NT2/D1 (cell line): ENCODE data around the gene BORCS6.

Experiments
- SUZ12 ChIP-seq: IDR thresholded peaks from 2 replicates; pipeline ENCODE4 v1.6.1; 2011; ENCODE audit not compliant: insufficient read length, insufficient read depth; ENCODE audit errors: extremely low read depth
- YY1 ChIP-seq: IDR thresholded peaks from 2 replicates; pipeline ENCODE4 v1.6.1; 2011; ENCODE audit not compliant: insufficient read length, insufficient read depth

DNA sequence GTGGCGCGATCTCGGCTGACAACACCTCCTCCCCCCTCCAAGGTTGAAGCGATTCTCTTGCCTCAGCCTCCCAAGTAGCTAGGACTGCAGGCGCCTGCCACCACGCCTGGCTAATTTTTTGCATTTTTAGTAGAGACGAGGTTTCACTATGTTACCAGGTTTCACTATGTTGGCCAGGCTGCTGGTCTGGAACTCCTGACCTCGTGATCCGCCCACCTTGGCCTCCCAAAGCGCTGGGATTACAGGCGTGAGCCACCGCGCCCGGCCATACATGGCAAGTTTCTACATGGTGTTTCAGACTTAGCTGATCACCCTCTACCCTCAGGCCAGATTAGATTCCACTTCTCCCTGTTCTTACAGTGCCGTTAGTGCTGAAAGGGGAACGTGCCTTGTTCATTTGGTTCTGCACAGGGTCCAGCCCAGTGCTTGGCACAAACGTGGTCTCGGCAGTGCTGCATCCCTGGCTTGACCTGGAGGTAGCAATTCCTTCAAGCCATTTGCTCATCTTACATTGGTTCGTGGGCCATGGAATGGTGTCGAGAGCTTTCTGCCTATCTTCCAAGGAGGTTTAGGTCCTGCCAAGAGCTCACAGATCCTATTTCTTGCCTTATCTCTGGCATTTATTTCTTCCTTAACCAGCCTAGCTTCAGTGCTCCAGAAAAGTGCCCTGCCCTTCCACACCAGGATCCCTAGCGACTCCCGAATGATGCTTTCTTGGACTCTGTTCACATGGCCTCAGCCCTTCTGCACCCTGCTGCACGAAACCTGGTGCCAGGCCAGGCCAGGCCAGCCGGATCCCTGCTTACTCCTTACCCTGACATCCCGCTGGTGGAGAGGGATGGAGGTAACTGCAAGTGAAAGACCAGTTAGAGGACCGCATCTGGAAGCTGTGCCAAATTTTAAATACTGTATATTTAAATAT lies 35.2 kb upstream of the BORCS6 start:
- TF ChIP-seq SUZ12: no peak
- TF ChIP-seq YY1: no peak
